Kidney epithelial cell (primary cell): ENCODE results near the gene SGTA. TPM values are rescaled to one million over a fixed set of nuclear protein-coding genes. Genes with fewer than 3 reads are reported as not detected.

Experiments
- DNase-seq: peaks from one replicate; pipeline ENCODE4 v3.0.0-alpha.2; 2010; ENCODE audit warnings: low read depth
- H3K27me3 ChIP-seq: 2 replicates; pipeline ENCODE4 v1.6.0; 2011; ENCODE audit warnings: low read length; ENCODE audit not compliant: control insufficient read depth, insufficient read depth
- H3K36me3 ChIP-seq: 2 replicates; pipeline ENCODE4 v1.5.1; 2011; ENCODE audit warnings: low read length; ENCODE audit not compliant: control insufficient read depth, insufficient read depth
- H3K4me3 ChIP-seq: 2 replicates; pipeline ENCODE4 v1.5.1; 2011; ENCODE audit warnings: low read depth, mild to moderate bottlenecking, control low read depth, low read length
- CTCF ChIP-seq: IDR thresholded peaks from 2 replicates; pipeline ENCODE4 v1.5.1; 2011; ENCODE audit warnings: mild to moderate bottlenecking, moderate library complexity, low read length, control low read depth, inconsistent platforms; ENCODE audit not compliant: insufficient read depth, poor library complexity, severe bottlenecking
- total RNA-seq: library from RNA; depleted of rRNA; stranded (reverse); fragments of >200 nt; gene quantifications from 2 replicates; pipeline ENCODE4 v1.2.3, GENCODE V29; 2015

The SGTA gene
- total RNA-seq, 1 donor from 2014 or later = 70.7 TPM

GRCh38 chr19:2731181-2731995 lies 51.7 kb downstream of the SGTA start:
- Histone ChIP-seq H3K36me3 (peaks cover 2% of the 10 kb centered on the region), H3K4me3 (no peak overlapping the region), H3K27me3 (peaks cover 15% of the 10 kb centered on the region)
- no peak for DNase-seq
- TF ChIP-seq CTCF = no peak

- no peak overlapping the region for H3K4me3 ChIP-seq
- no peak for TF ChIP-seq CTCF
Observed at GRCh38 chr19:2729943-2730818, 52.9 kb downstream of the SGTA start.

GRCh38 chr19:2728783-2729387 lies 54.2 kb downstream of the SGTA start:
- H3K36me3 ChIP-seq = no peaks in the 10 kb centered on the region
- no peak for DNase-seq
- no peak overlapping the region for H3K4me3 ChIP-seq
- peaks cover 21% of the 10 kb centered on the region for H3K27me3 ChIP-seq
- no peak for TF ChIP-seq CTCF

More at GRCh38 chr19:2729943-2730818, 52.9 kb downstream of the SGTA start:
- H3K36me3 ChIP-seq = peaks cover 2% of the 10 kb centered on the region
- no peak for DNase-seq
- H3K27me3 ChIP-seq = peaks cover 19% of the 10 kb centered on the region

GRCh38 chr19:2727640-2727944 lies 55.5 kb downstream of the SGTA start:
- no peak for DNase-seq
- H3K36me3 ChIP-seq = no peaks in the 10 kb centered on the region
- peaks cover 23% of the 10 kb centered on the region for H3K27me3 ChIP-seq
- H3K4me3 ChIP-seq = no peak overlapping the region
- no peak for TF ChIP-seq CTCF

- DNase-seq = no peak
- no peaks in the 10 kb centered on the region for H3K36me3 ChIP-seq
- TF ChIP-seq CTCF = no peak
- H3K4me3 ChIP-seq = no peak overlapping the region
- peaks cover 26% of the 10 kb centered on the region for H3K27me3 ChIP-seq
Observed at GRCh38 chr19:2726904-2727639, 56.0 kb downstream of the SGTA start.
